Smooth muscle cell (in vitro differentiated cells): ENCODE results near the gene APOL3. TPM values are rescaled to one million over a fixed set of nuclear protein-coding genes. Genes with fewer than 3 reads are reported as not detected.

ENCODE experiments used
- DNase-seq: peaks from one replicate; lab custom pipeline; 2025; ENCODE audit not compliant: unreplicated experiment; lab: John Stamatoyannopoulos, UW
- H2AFZ ChIP-seq: fragments of 200-600 bp; sonication (generic); 2 replicates; pipeline ENCODE4 v1.6.0; 2016; ENCODE audit warnings: antibody characterized with exemption, low read depth, mild to moderate bottlenecking
- H3F3A ChIP-seq: fragments of 200-600 bp; sonication (generic); 2 replicates; pipeline ENCODE4 v1.6.0; 2017; ENCODE audit warnings: antibody characterized with exemption, low read depth
- H3K27ac ChIP-seq: fragments of 200-600 bp; sonication (generic); 2 replicates; pipeline ENCODE4 v1.5.1; 2016; ENCODE audit warnings: low read depth, mild to moderate bottlenecking
- H3K27me3 ChIP-seq: fragments of 200-600 bp; sonication (generic); 2 replicates; pipeline ENCODE4 v1.6.1; 2016; ENCODE audit warnings: low read depth, mild to moderate bottlenecking
- H3K36me3 ChIP-seq: fragments of 200-600 bp; sonication (generic); 2 replicates; pipeline ENCODE4 v1.5.1; 2016; ENCODE audit warnings: low read depth
- H3K4me1 ChIP-seq: fragments of 200-600 bp; sonication (generic); 2 replicates; pipeline ENCODE4 v1.5.1; 2016; ENCODE audit warnings: low read depth
- H3K4me2 ChIP-seq: fragments of 200-600 bp; sonication (generic); 2 replicates; pipeline ENCODE4 v1.6.0; 2016; ENCODE audit warnings: mild to moderate bottlenecking
- H3K4me3 ChIP-seq: fragments of 200-600 bp; sonication (generic); 2 replicates; pipeline ENCODE4 v1.5.1; 2016; ENCODE audit warnings: mild to moderate bottlenecking
- H3K79me2 ChIP-seq: fragments of 200-600 bp; sonication (generic); 2 replicates; pipeline ENCODE4 v1.6.0; 2016; ENCODE audit warnings: low read depth, mild to moderate bottlenecking
- H3K9ac ChIP-seq: fragments of 200-600 bp; sonication (generic); 2 replicates; pipeline ENCODE4 v1.6.0; 2016; ENCODE audit warnings: low read depth
- H3K9me3 ChIP-seq: fragments of 200-600 bp; sonication (generic); replicated peaks from 2 replicates; pipeline ENCODE4 v1.5.1; 2016; ENCODE audit warnings: low read depth
- H4K20me1 ChIP-seq: fragments of 200-600 bp; sonication (generic); 2 replicates; pipeline ENCODE4 v1.6.0; 2016; ENCODE audit warnings: low read depth
- WGBS: methylation state at CpG from one replicate; pipeline ENCODE4 v1.1.7; 2016; ENCODE audit warnings: low lambda C conversion rate; 5-methylcytosine and 5-hydroxymethylcytosine counted together
- polyA plus RNA-seq: library from polyadenylated mRNA; unstranded; fragments of >200 nt; fragmentation: Nextera tagmentation; extraction: Ambion mirVana; gene quantifications from 2 replicates; pipeline ENCODE4 v1.2.1, GENCODE V29; 2016
- total RNA-seq: library from RNA; depleted of rRNA; stranded (reverse); fragments of >200 nt; gene quantifications from 2 replicates; pipeline ENCODE4 v1.2.3, GENCODE V29; 2014
- TF ChIP-seq, protein P1 (sequence below): fragments of 200-600 bp; sonication (generic); IDR thresholded peaks from 2 replicates; pipeline ENCODE4 v1.5.1; 2017; ENCODE audit warnings: borderline replicate concordance, mild to moderate bottlenecking, antibody characterized with exemption; ENCODE audit not compliant: insufficient read depth, poor library complexity, severe bottlenecking

APOL3 gene
- total and polyA plus RNA-seq, 2 experiments from 2014 or later: 0.24 to 0.40 TPM

GRCh38 chr22:36110306-36110881 lies 50.2 kb downstream of the APOL3 start:
- TF ChIP-seq, protein P1, sequence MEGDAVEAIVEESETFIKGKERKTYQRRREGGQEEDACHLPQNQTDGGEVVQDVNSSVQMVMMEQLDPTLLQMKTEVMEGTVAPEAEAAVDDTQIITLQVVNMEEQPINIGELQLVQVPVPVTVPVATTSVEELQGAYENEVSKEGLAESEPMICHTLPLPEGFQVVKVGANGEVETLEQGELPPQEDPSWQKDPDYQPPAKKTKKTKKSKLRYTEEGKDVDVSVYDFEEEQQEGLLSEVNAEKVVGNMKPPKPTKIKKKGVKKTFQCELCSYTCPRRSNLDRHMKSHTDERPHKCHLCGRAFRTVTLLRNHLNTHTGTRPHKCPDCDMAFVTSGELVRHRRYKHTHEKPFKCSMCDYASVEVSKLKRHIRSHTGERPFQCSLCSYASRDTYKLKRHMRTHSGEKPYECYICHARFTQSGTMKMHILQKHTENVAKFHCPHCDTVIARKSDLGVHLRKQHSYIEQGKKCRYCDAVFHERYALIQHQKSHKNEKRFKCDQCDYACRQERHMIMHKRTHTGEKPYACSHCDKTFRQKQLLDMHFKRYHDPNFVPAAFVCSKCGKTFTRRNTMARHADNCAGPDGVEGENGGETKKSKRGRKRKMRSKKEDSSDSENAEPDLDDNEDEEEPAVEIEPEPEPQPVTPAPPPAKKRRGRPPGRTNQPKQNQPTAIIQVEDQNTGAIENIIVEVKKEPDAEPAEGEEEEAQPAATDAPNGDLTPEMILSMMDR: no peak
- Histone ChIP-seq H2AFZ (no peak overlapping the region), H3K4me3 (no peak overlapping the region), H3K27me3 (no peaks in the 10 kb centered on the region), H3K36me3 (no peaks in the 10 kb centered on the region), H3K4me2 (no peak overlapping the region), H3K79me2 (no peaks in the 10 kb centered on the region), H3K27ac (no peak overlapping the region), H3K9ac (no peak overlapping the region), H3F3A (no peaks in the 10 kb centered on the region), H3K9me3 (no peaks in the 10 kb centered on the region), H3K4me1 (no peaks in the 10 kb centered on the region), H4K20me1 (no peaks in the 10 kb centered on the region)
- DNase-seq: no peak
- 64% methylated on average over 14 of the region's 15 CpGs for WGBS

DNA sequence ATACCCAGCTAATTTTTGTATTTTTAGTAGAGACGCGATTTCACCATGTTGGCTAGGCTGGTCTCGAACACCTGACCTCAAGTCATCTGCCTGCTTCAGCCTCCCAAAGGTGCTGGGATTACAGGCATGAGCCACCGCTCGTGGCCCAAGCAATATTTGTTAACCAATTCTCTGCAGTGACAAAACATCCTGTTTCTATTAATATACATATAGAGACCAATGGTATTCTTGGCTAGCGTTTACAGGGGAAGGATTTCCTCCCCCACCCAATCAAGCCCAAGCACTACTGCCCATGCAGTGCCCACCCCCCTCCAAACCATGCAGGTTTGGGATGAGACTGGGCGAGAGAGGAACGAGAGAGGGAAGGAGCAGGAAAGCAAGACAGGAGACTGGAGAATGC lies 53.1 kb downstream of the APOL3 start:
- Histone ChIP-seq H3F3A (no peaks in the 10 kb centered on the region), H3K4me1 (no peaks in the 10 kb centered on the region), H3K36me3 (no peaks in the 10 kb centered on the region), H3K27me3 (no peaks in the 10 kb centered on the region), H3K4me2 (no peak overlapping the region), H3K79me2 (no peaks in the 10 kb centered on the region), H3K9ac (no peak overlapping the region), H4K20me1 (no peaks in the 10 kb centered on the region), H3K27ac (no peak overlapping the region), H2AFZ (no peak overlapping the region), H3K9me3 (no peaks in the 10 kb centered on the region), H3K4me3 (no peak overlapping the region)
- TF ChIP-seq, protein P1: no peak
- no peak for DNase-seq
- 87% methylated on average over 7 of the region's 8 CpGs for WGBS

GRCh38 chr22:36106910-36107309 lies 53.6 kb downstream of the APOL3 start:
- Histone ChIP-seq H3F3A (no peaks in the 10 kb centered on the region), H3K4me2 (no peak overlapping the region), H3K27me3 (no peaks in the 10 kb centered on the region), H3K4me3 (no peak overlapping the region), H3K79me2 (no peaks in the 10 kb centered on the region), H2AFZ (no peak overlapping the region), H3K4me1 (no peaks in the 10 kb centered on the region), H4K20me1 (no peaks in the 10 kb centered on the region), H3K9me3 (no peaks in the 10 kb centered on the region), H3K27ac (no peak overlapping the region), H3K9ac (no peak overlapping the region), H3K36me3 (no peaks in the 10 kb centered on the region)
- WGBS: 96% methylated on average over 2 of the region's 2 CpGs
- DNase-seq: no peak
- TF ChIP-seq, protein P1: no peak

DNA sequence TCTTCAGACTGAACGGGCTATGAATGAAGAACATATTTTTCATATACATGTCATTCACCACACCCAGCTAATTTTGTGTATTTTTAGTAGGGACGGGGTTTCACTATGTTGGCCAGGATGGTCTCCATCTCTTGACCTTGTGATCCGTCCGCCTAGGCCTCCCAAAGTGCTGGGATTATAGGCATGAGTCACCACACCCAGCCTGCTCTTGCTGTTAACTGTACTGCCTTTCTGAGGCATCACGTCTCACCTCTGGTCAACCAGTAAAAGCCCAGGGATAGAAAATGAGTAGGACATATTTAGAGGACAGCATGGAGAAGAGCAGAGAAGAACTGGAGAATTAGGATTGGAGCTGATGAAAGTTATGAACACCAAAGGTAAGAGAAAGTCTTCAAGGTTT lies 55.6 kb downstream of the APOL3 start:
- no peaks in the 10 kb centered on the region for H3K9me3 ChIP-seq
- H3K36me3 ChIP-seq: no peaks in the 10 kb centered on the region
- H3K27ac ChIP-seq: no peak overlapping the region
- H3K27me3 ChIP-seq: no peaks in the 10 kb centered on the region
- H3K4me2 ChIP-seq: no peak overlapping the region
- H4K20me1 ChIP-seq: no peaks in the 10 kb centered on the region
- no peak overlapping the region for H2AFZ ChIP-seq
- TF ChIP-seq, protein P1: no peak
- H3K9ac ChIP-seq: no peak overlapping the region
- no peaks in the 10 kb centered on the region for H3K4me1 ChIP-seq
- DNase-seq: no peak
- H3K79me2 ChIP-seq: no peaks in the 10 kb centered on the region
- 31% methylated on average over 5 of the region's 5 CpGs for WGBS
- no peaks in the 10 kb centered on the region for H3F3A ChIP-seq
- no peak overlapping the region for H3K4me3 ChIP-seq
